HepG2 (cell line): ENCODE data around the gene GATA5. TPM values are rescaled to one million over a fixed set of nuclear protein-coding genes. Genes with fewer than 3 reads are reported as not detected.

ENCODE experiments used
- CAMTA2 ChIP-seq: sonication (generic); formaldehyde crosslinking; IDR thresholded peaks from 2 replicates; pipeline ENCODE4 v1.4.0; 2020; ENCODE audit warnings: mild to moderate bottlenecking, missing genetic modification reagents, borderline replicate concordance
- CBFB ChIP-seq: sonication (generic); formaldehyde crosslinking; IDR thresholded peaks from 2 replicates; pipeline ENCODE4 v1.4.0; 2020; ENCODE audit warnings: missing genetic modification reagents
- GATAD1 ChIP-seq: IDR thresholded peaks from 2 replicates; pipeline ENCODE4 v1.6.1; 2016; ENCODE audit warnings: missing genetic modification reagents, missing compliant biosample characterization
- HMG20B ChIP-seq: conservative IDR thresholded peaks from 2 replicates; pipeline ENCODE4 v1.6.1; 2016; ENCODE audit warnings: missing genetic modification reagents, missing compliant biosample characterization
- HOXA3 ChIP-seq: sonication (generic); formaldehyde crosslinking; IDR thresholded peaks from 2 replicates; pipeline ENCODE4 v1.5.0; 2020; ENCODE audit warnings: missing genetic modification reagents
- NFKB2 ChIP-seq: sonication (generic); formaldehyde crosslinking; IDR thresholded peaks from 2 replicates; pipeline ENCODE4 v1.4.0; 2020; ENCODE audit warnings: missing genetic modification reagents, borderline replicate concordance
- NKX3-1 ChIP-seq: sonication (generic); formaldehyde crosslinking; IDR thresholded peaks from 2 replicates; pipeline ENCODE4 v1.5.0; 2020; ENCODE audit warnings: missing genetic modification reagents
- NR2F6 ChIP-seq, 2 experiments: IDR thresholded peaks; 2 replicates each; pipeline ENCODE4 v1.6.1; 2016; ENCODE audit warnings: antibody characterized with exemption in 1 of 2, mild to moderate bottlenecking in 1 of 2
- NR3C1 ChIP-seq: sonication (generic); formaldehyde crosslinking; IDR thresholded peaks from 2 replicates; pipeline ENCODE4 v1.4.0; 2020; ENCODE audit warnings: missing genetic modification reagents
- SATB2 ChIP-seq: sonication (generic); formaldehyde crosslinking; IDR thresholded peaks from 2 replicates; pipeline ENCODE4 v1.5.0; 2020; ENCODE audit warnings: missing genetic modification reagents
- SIX4 ChIP-seq: sonication (generic); formaldehyde crosslinking; IDR thresholded peaks from 2 replicates; pipeline ENCODE4 v1.4.0; 2020; ENCODE audit warnings: missing genetic modification reagents
- ZBTB34 ChIP-seq: sonication (generic); formaldehyde crosslinking; IDR thresholded peaks from 2 replicates; pipeline ENCODE4 v1.8.0; 2022; ENCODE audit warnings: mild to moderate bottlenecking, missing genetic modification reagents
- ZKSCAN5 ChIP-seq: sonication (generic); formaldehyde crosslinking; IDR thresholded peaks from 2 replicates; pipeline ENCODE4 v1.5.1; 2020; ENCODE audit warnings: mild to moderate bottlenecking, missing genetic modification reagents
- ZMAT3 ChIP-seq: sonication (generic); formaldehyde crosslinking; conservative IDR thresholded peaks from 2 replicates; pipeline ENCODE4 v1.7.0; 2021; ENCODE audit warnings: missing genetic modification reagents
- ZNF101 ChIP-seq: sonication (generic); formaldehyde crosslinking; IDR thresholded peaks from 2 replicates; pipeline ENCODE4 v1.4.0; 2020; ENCODE audit warnings: mild to moderate bottlenecking, low read depth, missing genetic modification reagents, borderline replicate concordance
- ZNF296 ChIP-seq: sonication (generic); formaldehyde crosslinking; conservative IDR thresholded peaks from 2 replicates; pipeline ENCODE4 v1.5.0; 2020; ENCODE audit warnings: mild to moderate bottlenecking, missing genetic modification reagents
- ZNF331 ChIP-seq: sonication (generic); formaldehyde crosslinking; IDR thresholded peaks from 2 replicates; pipeline ENCODE4 v1.4.0; 2020; ENCODE audit warnings: missing genetic modification reagents
- ZNF350 ChIP-seq: sonication (generic); formaldehyde crosslinking; IDR thresholded peaks from 2 replicates; pipeline ENCODE4 v1.4.0; 2020; ENCODE audit warnings: mild to moderate bottlenecking, low read depth, missing genetic modification reagents, borderline replicate concordance
- ZNF644 ChIP-seq: IDR thresholded peaks from 2 replicates; pipeline ENCODE4 v1.6.1; 2016; ENCODE audit warnings: low read depth
- ZNF83 ChIP-seq: sonication (generic); formaldehyde crosslinking; IDR thresholded peaks from 2 replicates; pipeline ENCODE4 v1.4.0; 2020; ENCODE audit warnings: missing genetic modification reagents, mild to moderate bottlenecking, borderline replicate concordance
- ZNF841 ChIP-seq: sonication (generic); formaldehyde crosslinking; IDR thresholded peaks from 2 replicates; pipeline ENCODE4 v1.8.1; 2023; ENCODE audit warnings: missing genetic modification reagents, borderline replicate concordance
- ZSCAN9 ChIP-seq: IDR thresholded peaks from 2 replicates; pipeline ENCODE4 v1.6.1; 2016; ENCODE audit warnings: borderline replicate concordance
- polyA plus RNA-seq, 8 experiments: library from polyadenylated mRNA; depleted of rRNA in 3 of 8; stranded (reverse) in 7 of 8; unstranded in 1 of 8; fragments of >200 nt; fragmentation: Illumina TruSeq in 4 of 8; extraction: Trizol in 4 of 8; gene quantifications; 2 replicates each; pipeline versions ENCODE4 v1.2.1 to v1.2.3, GENCODE V29; 2011 to 2016; ENCODE audit warnings: low read depth in 4 of 8, missing spikeins in 1 of 8, mixed read lengths in 1 of 8; ENCODE audit not compliant: insufficient read depth in 1 of 8
- total RNA-seq, 5 experiments: library from RNA; depleted of rRNA; stranded (reverse); fragments of >200 nt; fragmentation: Illumina TruSeq; extraction: Trizol; gene quantifications; 2 replicates each; pipeline ENCODE4 v1.2.3, GENCODE V29; 2016; ENCODE audit warnings: low read depth in 1 of 5
- TF ChIP-seq, protein P1 (sequence below): sonication (generic); formaldehyde crosslinking; IDR thresholded peaks from 2 replicates; pipeline ENCODE4 v1.5.1; 2020; ENCODE audit warnings: mild to moderate bottlenecking, missing genetic modification reagents, moderate library complexity
- TF ChIP-seq, protein P2 (sequence below): sonication (generic); formaldehyde crosslinking; IDR thresholded peaks from 2 replicates; pipeline ENCODE4 v1.5.1; 2020; ENCODE audit warnings: missing genetic modification reagents, mild to moderate bottlenecking, borderline replicate concordance

GATA5 gene
- total and polyA plus RNA-seq, 2 of the 13 experiments (the other 11 are each of a cell fraction or from before 2014, with no cell fraction given) = 0.12 to 0.20 TPM

DNA sequence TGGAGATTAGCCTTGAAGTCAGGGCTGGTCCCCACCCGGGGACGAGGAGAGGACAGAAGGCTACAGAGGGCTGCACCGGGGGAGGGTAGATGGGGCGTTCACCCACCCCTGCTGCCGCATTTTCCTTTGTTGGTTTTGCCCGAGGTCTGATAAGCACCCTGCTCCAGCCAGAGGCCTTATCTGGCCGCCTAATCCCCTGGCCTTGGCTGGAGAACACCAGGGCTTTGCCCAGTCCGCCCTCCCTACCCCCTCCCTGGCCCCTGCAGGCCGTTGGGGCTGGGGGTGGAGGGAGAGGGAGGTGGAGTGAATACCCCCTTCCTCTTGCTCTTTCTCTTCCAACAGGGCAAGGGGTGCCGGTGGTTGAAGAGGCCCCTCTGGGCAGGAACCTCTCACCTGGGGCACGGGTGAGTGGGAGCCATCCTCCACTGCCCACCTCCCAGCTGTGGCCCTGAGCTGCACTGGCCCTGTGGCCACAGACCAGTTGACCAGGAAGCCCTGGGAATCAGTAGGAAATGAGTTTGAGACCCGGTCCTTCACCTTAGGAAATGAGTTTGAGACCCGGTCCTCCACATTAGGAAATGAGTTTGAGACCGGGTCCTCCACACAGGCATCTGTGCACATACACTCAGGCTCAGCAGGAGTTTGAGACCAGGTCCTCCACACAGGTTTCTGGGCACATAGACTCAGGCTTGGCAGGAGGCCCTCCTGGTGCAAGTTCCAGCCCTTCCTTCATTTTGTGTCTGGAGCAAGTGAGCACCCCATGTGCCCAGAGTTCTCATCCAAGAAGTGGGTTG lies 12.0 kb upstream of the GATA5 start (continued):
- TF ChIP-seq, protein P1, sequence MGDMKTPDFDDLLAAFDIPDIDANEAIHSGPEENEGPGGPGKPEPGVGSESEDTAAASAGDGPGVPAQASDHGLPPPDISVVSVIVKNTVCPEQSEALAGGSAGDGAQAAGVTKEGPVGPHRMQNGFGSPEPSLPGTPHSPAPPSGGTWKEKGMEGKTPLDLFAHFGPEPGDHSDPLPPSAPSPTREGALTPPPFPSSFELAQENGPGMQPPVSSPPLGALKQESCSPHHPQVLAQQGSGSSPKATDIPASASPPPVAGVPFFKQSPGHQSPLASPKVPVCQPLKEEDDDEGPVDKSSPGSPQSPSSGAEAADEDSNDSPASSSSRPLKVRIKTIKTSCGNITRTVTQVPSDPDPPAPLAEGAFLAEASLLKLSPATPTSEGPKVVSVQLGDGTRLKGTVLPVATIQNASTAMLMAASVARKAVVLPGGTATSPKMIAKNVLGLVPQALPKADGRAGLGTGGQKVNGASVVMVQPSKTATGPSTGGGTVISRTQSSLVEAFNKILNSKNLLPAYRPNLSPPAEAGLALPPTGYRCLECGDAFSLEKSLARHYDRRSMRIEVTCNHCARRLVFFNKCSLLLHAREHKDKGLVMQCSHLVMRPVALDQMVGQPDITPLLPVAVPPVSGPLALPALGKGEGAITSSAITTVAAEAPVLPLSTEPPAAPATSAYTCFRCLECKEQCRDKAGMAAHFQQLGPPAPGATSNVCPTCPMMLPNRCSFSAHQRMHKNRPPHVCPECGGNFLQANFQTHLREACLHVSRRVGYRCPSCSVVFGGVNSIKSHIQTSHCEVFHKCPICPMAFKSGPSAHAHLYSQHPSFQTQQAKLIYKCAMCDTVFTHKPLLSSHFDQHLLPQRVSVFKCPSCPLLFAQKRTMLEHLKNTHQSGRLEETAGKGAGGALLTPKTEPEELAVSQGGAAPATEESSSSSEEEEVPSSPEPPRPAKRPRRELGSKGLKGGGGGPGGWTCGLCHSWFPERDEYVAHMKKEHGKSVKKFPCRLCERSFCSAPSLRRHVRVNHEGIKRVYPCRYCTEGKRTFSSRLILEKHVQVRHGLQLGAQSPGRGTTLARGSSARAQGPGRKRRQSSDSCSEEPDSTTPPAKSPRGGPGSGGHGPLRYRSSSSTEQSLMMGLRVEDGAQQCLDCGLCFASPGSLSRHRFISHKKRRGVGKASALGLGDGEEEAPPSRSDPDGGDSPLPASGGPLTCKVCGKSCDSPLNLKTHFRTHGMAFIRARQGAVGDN = peak; percentile 64
- TF ChIP-seq ZSCAN9 (CRISPR knock-in tag) (no peak), ZNF101 (CRISPR knock-in tag) (no peak), ZNF83 (no peak), ZNF350 (CRISPR knock-in tag) (no peak), NKX3-1 (CRISPR knock-in tag) (no peak), ZNF296 (CRISPR knock-in tag) (no peak), ZMAT3 (CRISPR knock-in tag) (no peak), HOXA3 (CRISPR knock-in tag) (peak; percentile 61), NFKB2 (CRISPR knock-in tag) (0 out of 2 replicates have a peak, but pooled peaks have one; percentile 38), ZKSCAN5 (no peak), CAMTA2 (no peak), GATAD1 (CRISPR knock-in tag) (no peak), ZBTB34 (peak; percentile 91), ZNF644 (CRISPR knock-in tag) (0 out of 2 replicates have a peak, but pooled peaks have one; percentile 41), HMG20B (CRISPR knock-in tag) (peak; percentile 47; the same call in 1 of the 2 replicates), NR2F6 (IDR thresholded peaks at IDR 0.05) (peak; percentile 33; the same call in 1 of the 2 replicates), NR2F6 (CRISPR knock-in tag; IDR thresholded peaks at IDR 0.05) (0 out of 2 replicates have a peak, but pooled peaks have one; percentile 19), ZNF841 (CRISPR knock-in tag) (no peak), SIX4 (no peak), CBFB (CRISPR knock-in tag) (peak; percentile 68; the same call in 1 of the 2 replicates), NR3C1 (no peak), ZNF331 (CRISPR knock-in tag) (peak; percentile 64; the same call in 1 of the 2 replicates), SATB2 (CRISPR knock-in tag) (no peak)
- TF ChIP-seq, protein P2, sequence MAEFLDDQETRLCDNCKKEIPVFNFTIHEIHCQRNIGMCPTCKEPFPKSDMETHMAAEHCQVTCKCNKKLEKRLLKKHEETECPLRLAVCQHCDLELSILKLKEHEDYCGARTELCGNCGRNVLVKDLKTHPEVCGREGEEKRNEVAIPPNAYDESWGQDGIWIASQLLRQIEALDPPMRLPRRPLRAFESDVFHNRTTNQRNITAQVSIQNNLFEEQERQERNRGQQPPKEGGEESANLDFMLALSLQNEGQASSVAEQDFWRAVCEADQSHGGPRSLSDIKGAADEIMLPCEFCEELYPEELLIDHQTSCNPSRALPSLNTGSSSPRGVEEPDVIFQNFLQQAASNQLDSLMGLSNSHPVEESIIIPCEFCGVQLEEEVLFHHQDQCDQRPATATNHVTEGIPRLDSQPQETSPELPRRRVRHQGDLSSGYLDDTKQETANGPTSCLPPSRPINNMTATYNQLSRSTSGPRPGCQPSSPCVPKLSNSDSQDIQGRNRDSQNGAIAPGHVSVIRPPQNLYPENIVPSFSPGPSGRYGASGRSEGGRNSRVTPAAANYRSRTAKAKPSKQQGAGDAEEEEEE (CRISPR knock-in tag) = no peak
